Esophagus muscularis mucosa (tissue), 4 donors: ENCODE data around the gene CD6.

ENCODE experiments used
- CTCF ChIP-seq, 3 experiments: fragments of 200-600 bp in 2 of 3; fragments of 450-650 bp in 1 of 3; sonication (generic) in 2 of 3; IDR thresholded peaks; one replicate each; pipeline ENCODE4 v1.5.1; 2017 to 2019; ENCODE audit warnings: antibody characterized with exemption in 3 of 3, mild to moderate bottlenecking in 2 of 3, moderate library complexity in 1 of 3
- EP300 ChIP-seq: sonication (generic); formaldehyde crosslinking; IDR thresholded peaks from one replicate; pipeline ENCODE4 v1.6.1; 2017; ENCODE audit warnings: antibody characterized with exemption
- POLR2A ChIP-seq: fragments of 450-650 bp; IDR thresholded peaks from one replicate; pipeline ENCODE4 v1.6.1; 2017; ENCODE audit warnings: antibody characterized with exemption, moderate library complexity, mild to moderate bottlenecking, low read depth
- POLR2AphosphoS5 ChIP-seq, 2 donors: sonication (generic); formaldehyde crosslinking; IDR thresholded peaks; one replicate each; pipeline ENCODE4 v1.6.1; 2017; ENCODE audit warnings: antibody characterized with exemption in 2 of 2

- no peak for TF ChIP-seq POLR2A
- TF ChIP-seq CTCF (IDR thresholded peaks at IDR 0.05): no peak
- no peak for TF ChIP-seq EP300
- no peak for TF ChIP-seq POLR2AphosphoS5 (IDR thresholded peaks at IDR 0.05)
Measured at GRCh38 chr11:60936467-60937143, 34.9 kb upstream of the CD6 start.
